Effector memory CD4-positive, alpha-beta T cell (primary cell): ENCODE results near the gene CALML6.

Experiments
- DNase-seq, 3 donors: peaks; one replicate each; pipeline ENCODE4 v3.0.0-alpha.2; 2020
- H3K27ac ChIP-seq: 2 replicates; pipeline ENCODE4 v1.7.0; 2013; ENCODE audit warnings: mild to moderate bottlenecking, low read length, moderate library complexity; ENCODE audit not compliant: insufficient read depth, poor library complexity, severe bottlenecking
- H3K27me3 ChIP-seq: replicated peaks from 2 replicates; pipeline ENCODE4 v1.7.0; 2013; ENCODE audit warnings: mild to moderate bottlenecking, low read length; ENCODE audit not compliant: insufficient read depth, control insufficient read depth, poor library complexity, severe bottlenecking
- H3K36me3 ChIP-seq: 2 replicates; pipeline ENCODE4 v1.7.0; 2013; ENCODE audit warnings: mild to moderate bottlenecking, low read length, moderate library complexity; ENCODE audit not compliant: control insufficient read depth, insufficient read depth
- H3K4me1 ChIP-seq: 2 replicates; pipeline ENCODE4 v1.7.0; 2013; ENCODE audit warnings: low read length, mild to moderate bottlenecking; ENCODE audit not compliant: control insufficient read depth, insufficient read depth, poor library complexity, severe bottlenecking
- H3K4me3 ChIP-seq: 2 replicates; pipeline ENCODE4 v1.7.0; 2013; ENCODE audit warnings: low read length, low read depth, mild to moderate bottlenecking; ENCODE audit not compliant: insufficient read depth, poor library complexity, severe bottlenecking
- H3K9me3 ChIP-seq: 2 replicates; pipeline ENCODE4 v1.7.0; 2013; ENCODE audit warnings: mild to moderate bottlenecking, low read length, moderate library complexity; ENCODE audit not compliant: control insufficient read depth

The CALML6 gene

DNA sequence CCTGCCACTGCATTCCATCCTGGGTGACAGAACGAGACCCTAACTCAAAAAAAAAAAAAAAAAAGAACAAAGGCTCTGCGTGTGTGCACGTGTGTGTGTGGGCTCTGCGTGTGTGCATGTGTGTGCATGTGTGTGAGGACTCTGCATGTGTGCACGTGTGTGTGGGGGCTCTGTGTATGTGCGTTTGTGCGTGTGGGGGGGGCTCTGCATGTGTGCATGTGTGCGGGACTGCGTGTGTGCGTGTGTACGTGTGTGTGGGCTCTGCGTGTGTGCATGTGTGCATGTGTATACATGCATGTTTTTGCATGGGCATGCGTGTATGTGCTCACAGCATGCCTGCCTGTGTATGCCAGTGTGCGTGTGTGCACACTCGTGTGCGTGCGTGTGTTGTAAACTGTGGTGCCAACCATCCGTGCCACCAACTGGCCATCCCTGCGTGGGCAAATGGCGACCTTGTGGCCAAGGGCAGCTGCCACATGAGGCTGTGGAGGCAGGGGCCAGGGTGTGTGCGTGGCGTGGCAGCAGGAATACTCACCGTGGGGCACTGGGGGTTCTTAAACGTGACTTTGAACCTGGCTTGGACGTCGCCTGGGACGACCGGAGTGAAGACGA is 30.8 kb downstream of the CALML6 start:
- Histone ChIP-seq H3K9me3 (peaks cover 1% of the 10 kb centered on the region), H3K4me3 (no peak overlapping the region), H3K27me3 (no peaks in the 10 kb centered on the region)

DNA sequence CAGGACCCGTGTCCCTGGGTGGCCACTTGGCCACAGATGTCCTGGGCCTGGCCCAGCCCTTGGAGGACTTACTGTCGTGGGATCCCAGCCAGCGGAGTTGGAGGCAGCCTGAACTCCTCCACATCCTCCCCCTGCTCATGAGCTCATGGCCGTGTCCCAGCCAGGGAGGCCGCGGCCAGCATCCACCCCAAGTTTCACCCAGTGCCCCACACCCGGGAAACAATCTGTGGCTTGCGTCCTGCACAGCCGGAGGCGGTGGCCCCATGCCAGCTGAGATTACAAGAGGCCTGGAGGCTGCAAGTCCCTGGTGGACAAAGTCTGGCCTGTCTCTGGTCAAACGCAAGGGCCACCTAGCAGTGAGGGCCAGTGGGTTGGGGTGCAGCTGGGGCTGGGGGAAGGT is 31.5 kb downstream of the CALML6 start:
- peaks cover 6% of the 10 kb centered on the region for H3K9me3 ChIP-seq
- H3K27ac ChIP-seq = no peak overlapping the region
- no peaks in the 10 kb centered on the region for H3K27me3 ChIP-seq
- peaks cover 3% of the 10 kb centered on the region for H3K4me1 ChIP-seq
- no peaks in the 10 kb centered on the region for H3K36me3 ChIP-seq
- no peak for DNase-seq
- no peak overlapping the region for H3K4me3 ChIP-seq

More for the DNA sequence above, 30.8 kb downstream of the CALML6 start:
- no peak for DNase-seq
- Histone ChIP-seq H3K36me3 (no peaks in the 10 kb centered on the region), H3K4me1 (peaks cover 3% of the 10 kb centered on the region), H3K27ac (no peak overlapping the region)

DNA sequence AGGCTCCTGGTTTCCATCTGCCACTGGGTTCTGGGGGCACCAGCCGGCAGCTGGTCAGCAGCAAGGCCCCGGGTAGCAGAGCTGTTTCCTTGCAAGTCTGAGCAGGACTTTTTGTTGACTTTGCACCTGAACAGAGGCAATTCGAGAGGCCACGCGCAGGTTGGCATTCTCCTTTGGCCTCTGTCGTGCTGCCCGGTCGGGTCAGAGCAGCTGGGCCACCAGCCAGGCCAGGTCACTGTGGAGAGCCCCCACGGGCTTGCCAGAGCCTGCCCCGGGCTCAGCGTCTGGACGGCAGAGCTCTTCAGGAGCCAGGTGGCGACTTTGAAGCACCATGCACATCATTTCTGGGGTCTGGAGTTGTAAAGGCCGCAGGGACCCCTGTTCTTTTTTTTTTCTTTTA is 32.4 kb downstream of the CALML6 start:
- H3K36me3 ChIP-seq = no peaks in the 10 kb centered on the region
- no peak overlapping the region for H3K27ac ChIP-seq
- no peaks in the 10 kb centered on the region for H3K27me3 ChIP-seq
- DNase-seq = no peak
- H3K9me3 ChIP-seq = peaks cover 6% of the 10 kb centered on the region
- peaks cover 3% of the 10 kb centered on the region for H3K4me1 ChIP-seq
- H3K4me3 ChIP-seq = no peak overlapping the region

DNA sequence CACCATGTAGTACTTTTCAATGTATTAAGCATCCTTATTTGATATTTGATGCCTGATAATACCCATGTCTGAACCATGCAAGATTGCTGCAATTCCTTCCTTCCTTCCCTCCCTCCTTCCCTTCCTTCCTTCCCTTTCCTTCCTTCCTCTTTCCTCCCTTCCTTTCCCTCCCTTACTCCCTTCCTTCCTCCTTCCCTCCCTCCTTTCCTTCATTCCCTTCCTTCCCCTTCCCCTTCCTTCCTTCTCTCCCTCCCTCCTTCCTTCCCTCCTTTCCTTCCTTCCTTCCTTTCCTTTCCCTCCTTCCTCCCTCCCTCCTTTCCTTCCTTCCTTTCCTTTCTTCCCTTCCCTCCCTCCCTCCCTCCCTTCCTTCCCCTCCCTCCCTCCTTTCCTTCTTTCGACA is 33.7 kb downstream of the CALML6 start:
- Histone ChIP-seq H3K4me1 (peaks cover 3% of the 10 kb centered on the region), H3K9me3 (peaks cover 6% of the 10 kb centered on the region), H3K4me3 (no peak overlapping the region), H3K27ac (no peak overlapping the region), H3K27me3 (no peaks in the 10 kb centered on the region), H3K36me3 (no peaks in the 10 kb centered on the region)
- no peak for DNase-seq

DNA sequence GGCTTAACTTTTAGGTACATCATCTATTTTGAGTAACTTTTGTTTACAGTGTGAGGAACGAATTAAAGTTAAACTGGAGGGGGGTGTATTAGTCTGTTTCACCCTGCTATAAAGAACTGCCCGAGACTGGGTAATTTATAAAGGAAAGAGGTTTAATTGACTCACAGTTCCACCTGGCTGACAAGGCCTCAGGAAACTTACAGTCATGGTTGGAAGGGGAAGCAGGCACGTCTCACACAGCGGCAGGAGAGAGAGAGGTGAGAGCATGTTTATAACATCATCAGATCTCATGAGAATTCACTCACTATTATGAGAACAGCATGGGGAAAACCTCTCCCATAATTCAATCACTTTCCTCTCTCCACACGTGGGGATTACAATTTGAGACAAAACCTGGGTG is 35.9 kb downstream of the CALML6 start:
- H3K27me3 ChIP-seq = no peaks in the 10 kb centered on the region
- no peaks in the 10 kb centered on the region for H3K4me1 ChIP-seq
- H3K27ac ChIP-seq = no peak overlapping the region
- DNase-seq = no peak
- peaks cover 6% of the 10 kb centered on the region for H3K9me3 ChIP-seq
- no peak overlapping the region for H3K4me3 ChIP-seq
- no peaks in the 10 kb centered on the region for H3K36me3 ChIP-seq

DNA sequence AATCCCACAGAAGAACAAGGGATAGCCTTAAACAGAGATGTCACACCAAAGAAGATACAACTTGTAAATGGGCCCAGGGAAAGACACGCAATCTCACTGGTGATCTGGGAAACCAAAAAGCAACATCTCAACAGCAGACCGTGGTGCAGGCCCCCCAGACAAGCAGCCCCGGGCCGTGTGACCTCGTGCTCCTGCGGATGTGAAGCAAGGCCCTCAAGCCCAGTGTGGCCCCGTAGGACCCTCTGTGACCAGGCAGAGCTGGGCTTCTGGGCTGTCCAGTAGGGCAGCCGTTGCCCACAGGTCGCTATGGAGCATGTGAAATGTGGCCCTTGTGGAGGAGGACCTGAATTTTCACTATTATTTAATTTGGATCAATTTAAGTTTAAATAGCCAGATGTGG is 39.0 kb downstream of the CALML6 start:
- H3K36me3 ChIP-seq = no peaks in the 10 kb centered on the region

DNA sequence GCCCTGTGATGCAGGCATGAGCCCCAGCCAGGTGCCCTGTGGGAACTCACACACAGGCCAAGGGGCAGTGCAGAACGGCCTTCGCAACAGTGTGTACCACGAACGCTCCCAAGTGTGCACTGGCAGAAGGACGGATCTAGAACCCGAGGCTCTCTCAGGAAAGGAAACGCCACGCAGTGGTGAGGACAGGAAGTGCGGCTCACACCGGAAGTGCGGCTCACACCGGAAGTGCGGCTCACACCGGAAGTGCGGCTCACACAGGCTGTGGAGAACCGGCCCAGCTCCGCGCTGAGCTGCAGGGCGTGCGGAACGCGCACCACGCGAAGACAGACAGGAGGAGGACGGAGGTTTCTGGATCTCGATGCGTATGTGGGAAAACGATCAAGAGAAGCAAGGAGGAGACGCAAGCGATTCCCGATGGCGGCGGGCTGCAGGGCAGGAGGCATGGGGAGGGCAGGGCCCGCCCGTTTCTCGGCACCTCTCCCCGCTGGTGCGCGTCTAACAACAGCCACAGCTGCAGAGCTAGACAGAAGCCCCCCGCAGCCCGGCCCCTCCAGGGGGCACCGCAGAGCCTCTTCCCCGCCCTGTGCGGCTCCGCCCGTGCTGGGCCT is 39.9 kb downstream of the CALML6 start:
- Histone ChIP-seq H3K36me3 (no peaks in the 10 kb centered on the region), H3K27me3 (peaks cover 14% of the 10 kb centered on the region)

More for the DNA sequence above, 39.0 kb downstream of the CALML6 start:
- H3K27me3 ChIP-seq = peaks cover 7% of the 10 kb centered on the region
- H3K4me1 ChIP-seq = no peaks in the 10 kb centered on the region
- no peak for DNase-seq
- no peak overlapping the region for H3K4me3 ChIP-seq
- H3K27ac ChIP-seq = no peak overlapping the region
- peaks cover 6% of the 10 kb centered on the region for H3K9me3 ChIP-seq

DNA sequence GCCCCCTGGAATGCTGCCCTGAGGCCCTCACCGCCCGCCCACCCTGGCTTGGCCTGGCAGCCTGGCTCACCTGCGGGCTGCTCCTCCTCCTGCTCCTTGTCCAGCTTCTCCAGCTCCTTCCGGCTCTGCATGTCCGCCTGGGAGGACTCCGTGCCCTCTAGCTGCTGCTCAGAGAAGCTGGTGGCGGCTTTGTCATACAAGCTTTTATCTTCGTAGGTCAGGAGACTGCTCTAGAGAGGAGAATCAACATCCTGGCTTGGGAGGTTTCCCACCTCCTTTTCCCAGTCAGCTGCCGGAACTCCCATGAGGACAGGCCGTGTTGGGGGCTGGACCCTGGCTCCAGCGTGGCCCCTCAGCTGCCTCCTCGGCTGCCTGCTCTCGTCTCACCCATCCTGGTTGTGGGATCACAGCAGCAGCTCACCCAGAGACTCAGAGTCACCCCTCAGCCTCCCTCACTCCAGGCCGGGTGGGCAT is 40.6 kb downstream of the CALML6 start:
- Histone ChIP-seq H3K27ac (no peak overlapping the region), H3K36me3 (no peaks in the 10 kb centered on the region), H3K27me3 (peaks cover 19% of the 10 kb centered on the region), H3K4me1 (no peaks in the 10 kb centered on the region), H3K9me3 (peaks cover 6% of the 10 kb centered on the region), H3K4me3 (no peak overlapping the region)
- no peak for DNase-seq

More for the DNA sequence above, 39.9 kb downstream of the CALML6 start:
- no peak for DNase-seq
- Histone ChIP-seq H3K27ac (no peak overlapping the region), H3K9me3 (peaks cover 6% of the 10 kb centered on the region), H3K4me3 (no peak overlapping the region), H3K4me1 (no peaks in the 10 kb centered on the region)

DNA sequence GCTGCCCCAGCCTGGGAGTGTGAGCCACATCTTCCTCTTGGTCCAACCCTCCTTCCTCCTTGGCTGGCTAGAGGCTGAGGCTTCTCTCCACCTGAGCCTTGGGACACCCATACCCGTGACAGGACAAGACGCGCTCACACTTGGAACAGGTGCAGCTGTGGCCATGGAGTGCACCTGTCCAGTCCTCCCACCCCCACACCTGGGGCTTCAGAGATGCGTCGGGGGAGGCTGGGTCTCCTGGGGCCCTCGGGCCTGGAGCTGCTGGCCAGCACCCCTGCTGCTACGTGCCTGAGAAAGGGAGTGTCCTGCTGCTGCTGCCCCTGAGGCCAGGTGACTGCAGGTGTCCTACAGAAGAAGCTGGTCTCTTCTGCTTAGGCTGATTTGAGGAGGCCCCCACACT is 41.0 kb downstream of the CALML6 start:
- no peak for DNase-seq
- H3K36me3 ChIP-seq = no peaks in the 10 kb centered on the region
- H3K9me3 ChIP-seq = peaks cover 3% of the 10 kb centered on the region
- peaks cover 19% of the 10 kb centered on the region for H3K27me3 ChIP-seq
- H3K4me3 ChIP-seq = no peak overlapping the region
- no peak overlapping the region for H3K27ac ChIP-seq
- H3K4me1 ChIP-seq = no peaks in the 10 kb centered on the region

DNA sequence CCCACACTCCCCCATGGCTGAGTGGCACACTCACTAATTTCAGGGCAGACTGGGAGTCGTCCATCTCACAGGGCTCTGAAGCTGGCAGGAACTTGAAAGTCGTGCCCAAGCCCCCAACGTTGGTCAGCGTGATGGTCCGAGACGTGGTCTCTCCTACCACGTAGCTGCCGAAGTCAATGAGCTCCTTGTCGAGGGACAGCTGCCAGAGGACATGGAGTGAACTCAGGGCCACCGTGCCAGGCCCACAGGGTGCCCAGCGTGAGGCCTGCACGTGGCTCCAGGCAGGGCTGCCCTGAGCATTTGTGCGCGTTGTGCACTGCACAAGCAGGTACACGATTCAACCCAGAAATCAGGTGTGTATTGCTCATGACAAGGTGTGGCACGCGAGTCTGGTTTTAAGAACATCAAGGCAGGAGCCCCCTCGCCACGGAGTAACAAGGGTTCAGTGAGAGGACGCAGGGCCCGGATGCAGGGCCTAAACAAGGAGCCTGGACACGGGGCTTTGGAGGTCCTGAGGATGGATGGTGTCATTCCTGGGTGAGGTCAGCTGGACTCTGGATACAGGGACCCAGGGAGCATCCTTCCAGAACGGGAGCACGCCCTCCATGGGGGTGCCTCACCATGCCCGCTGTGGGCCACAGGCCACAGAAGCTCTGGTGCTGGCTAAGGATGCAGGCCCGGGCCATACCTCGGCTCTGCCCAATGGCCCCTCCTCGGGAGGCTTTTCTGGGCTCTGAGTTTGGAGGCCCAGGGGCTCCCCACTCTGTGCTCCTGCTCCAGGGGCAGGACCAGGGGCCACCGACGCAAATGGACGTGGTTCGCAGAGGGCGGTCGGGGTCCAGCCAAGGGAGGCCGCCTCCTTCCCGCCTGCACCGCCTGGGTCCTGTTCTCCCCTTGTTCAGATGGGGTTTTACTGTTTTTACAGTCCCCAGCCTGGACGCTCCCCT is 41.8 kb downstream of the CALML6 start:
- no peak for DNase-seq
- peaks cover 19% of the 10 kb centered on the region for H3K27me3 ChIP-seq
- no peaks in the 10 kb centered on the region for H3K9me3 ChIP-seq
- no peak overlapping the region for H3K4me3 ChIP-seq
- H3K36me3 ChIP-seq = no peaks in the 10 kb centered on the region
- H3K27ac ChIP-seq = no peak overlapping the region
- no peaks in the 10 kb centered on the region for H3K4me1 ChIP-seq
